GM18508 (cell line): Measurements from ENCODE around the gene DDX43.

Experiments used
- ATAC-seq: cut with Tn5 transposase; IDR thresholded peaks from one replicate; pipeline ENCODE4 v1.9.1; 2021; ENCODE audit warnings: moderate number of reproducible peaks; ENCODE audit not compliant: insufficient read depth, unreplicated experiment

DDX43 gene

GRCh38 chr6:73461537-73462350 is 67.1 kb downstream of the DDX43 start, which contains the start of gene MTO1:
Gene MTO1 (plus strand): TSS chr6:73461737. CDS start chr6:73461855, 118 bp downstream.
- peak; percentile 91 for ATAC-seq
